ENCODE measurements around the gene CASP6. TPM values are rescaled to one million over a fixed set of nuclear protein-coding genes. Genes with fewer than 3 reads are reported as not detected.

The CASP6 gene
- total RNA-seq, 1 donor from 2014 or later: 41.9 TPM

GRCh38 chr4:109719604-109720003 lies 16.4 kb upstream of the CASP6 start:
- no peak for TF ChIP-seq CTCF (conservative IDR thresholded peaks at IDR 0.05)
- no peak overlapping the region for H3K27ac Mint-ChIP-seq
- no peak overlapping the region for H3K4me3 Mint-ChIP-seq
- H3K36me3 Mint-ChIP-seq: peaks cover 29% of the 10 kb centered on the region
- no peaks in the 10 kb centered on the region for H3K27me3 Mint-ChIP-seq
- no peak for DNase-seq (ENCODE audit: extremely low spot score, unreplicated experiment)
- H3K9me3 Mint-ChIP-seq: no peaks in the 10 kb centered on the region
- H3K4me1 Mint-ChIP-seq (ENCODE audit: unreplicated experiment): no peaks in the 10 kb centered on the region

GRCh38 chr4:109718759-109719158 lies 15.5 kb upstream of the CASP6 start:
- H3K9me3 Mint-ChIP-seq: no peaks in the 10 kb centered on the region
- no peak overlapping the region for H3K4me3 Mint-ChIP-seq
- H3K36me3 Mint-ChIP-seq: peaks cover 25% of the 10 kb centered on the region
- H3K4me1 Mint-ChIP-seq (ENCODE audit: unreplicated experiment): no peaks in the 10 kb centered on the region
- no peaks in the 10 kb centered on the region for H3K27me3 Mint-ChIP-seq
- no peak overlapping the region for H3K27ac Mint-ChIP-seq
- no peak for DNase-seq (ENCODE audit: extremely low spot score, unreplicated experiment)
- no peak for TF ChIP-seq CTCF (conservative IDR thresholded peaks at IDR 0.05)

GRCh38 chr4:109713500-109713899 lies 10.3 kb upstream of the CASP6 start:
- no peak overlapping the region for H3K27ac Mint-ChIP-seq
- peaks cover 21% of the 10 kb centered on the region for H3K36me3 Mint-ChIP-seq

GRCh38 chr4:109708990-109709389 lies 5.7 kb upstream of the CASP6 start:
- no peak for TF ChIP-seq CTCF (conservative IDR thresholded peaks at IDR 0.05)
- no peak for DNase-seq (ENCODE audit: extremely low spot score, unreplicated experiment)
- peaks cover 1% of the 10 kb centered on the region for H3K4me1 Mint-ChIP-seq (ENCODE audit: unreplicated experiment)
- no peaks in the 10 kb centered on the region for H3K27me3 Mint-ChIP-seq
- peaks cover 7% of the 10 kb centered on the region for H3K36me3 Mint-ChIP-seq
- H3K4me3 Mint-ChIP-seq: no peak overlapping the region
- H3K27ac Mint-ChIP-seq: no peak overlapping the region
- no peaks in the 10 kb centered on the region for H3K9me3 Mint-ChIP-seq

More at GRCh38 chr4:109713500-109713899, 10.3 kb upstream of the CASP6 start:
- no peak for TF ChIP-seq CTCF (conservative IDR thresholded peaks at IDR 0.05)
- Mint-ChIP-seq H3K4me3 (no peak overlapping the region), H3K4me1 (ENCODE audit: unreplicated experiment) (no peaks in the 10 kb centered on the region), H3K27me3 (no peaks in the 10 kb centered on the region), H3K9me3 (no peaks in the 10 kb centered on the region)
- no peak for DNase-seq (ENCODE audit: extremely low spot score, unreplicated experiment)

- H3K4me3 Mint-ChIP-seq: no peak overlapping the region
- TF ChIP-seq CTCF (conservative IDR thresholded peaks at IDR 0.05): no peak
- H3K36me3 Mint-ChIP-seq: peaks cover 7% of the 10 kb centered on the region
- H3K9me3 Mint-ChIP-seq: no peaks in the 10 kb centered on the region
- no peak overlapping the region for H3K27ac Mint-ChIP-seq
- DNase-seq (ENCODE audit: extremely low spot score, unreplicated experiment): no peak
- peaks cover 6% of the 10 kb centered on the region for H3K4me1 Mint-ChIP-seq (ENCODE audit: unreplicated experiment)
- H3K27me3 Mint-ChIP-seq: no peaks in the 10 kb centered on the region
Observed at GRCh38 chr4:109708435-109708834, 5.2 kb upstream of the CASP6 start.
